Activated CD8-positive, alpha-beta memory T cell treated with anti-CD3 and anti-CD28 coated beads, Interleukin-2, amount 10 ng/mL, durations not matched to agents 7 days and 5 days (primary cell): Measurements from ENCODE around the gene BSPRY. TPM values are rescaled to one million over a fixed set of nuclear protein-coding genes. Genes with fewer than 3 reads are reported as not detected.
"Not testable (repeated sequence)": the region's sequence is repeated elsewhere in the genome, so short reads cannot be mapped to it uniquely, and the experiment has no call there.

Experiments used
- ATAC-seq: fragments of 150-1000 bp; cut with Tn5 transposase; one replicate; pipeline ENCODE4 v1.10.0; 2021; ENCODE audit warnings: moderate library complexity
- CTCF ChIA-PET: fragments of 350-600 bp; sonication (Branson Sonifier 250); formaldehyde crosslinking; loops from one replicate; lab custom pipeline; 2021; ENCODE audit warnings: antibody characterized with exemption; lab: Charles Lee
- DNase-seq: peaks from one replicate; pipeline ENCODE4 v3.0.0-alpha.2; 2020
- H3K27ac Mint-ChIP-seq: one replicate; pipeline ENCODE4 v1.8.0; 2021; ENCODE audit warnings: mild to moderate bottlenecking, mixed read lengths
- H3K27me3 Mint-ChIP-seq: one replicate; pipeline ENCODE4 v1.8.0; 2021; ENCODE audit warnings: mixed read lengths
- H3K36me3 Mint-ChIP-seq: one replicate; pipeline ENCODE4 v1.8.0; 2021; ENCODE audit warnings: mild to moderate bottlenecking, mixed read lengths
- H3K4me1 Mint-ChIP-seq: one replicate; pipeline ENCODE4 v1.8.0; 2021; ENCODE audit warnings: mixed read lengths
- H3K4me3 Mint-ChIP-seq: one replicate; pipeline ENCODE4 v1.8.0; 2021; ENCODE audit warnings: mild to moderate bottlenecking, moderate library complexity, mixed read lengths
- H3K9me3 Mint-ChIP-seq: one replicate; pipeline ENCODE4 v1.8.0; 2022; ENCODE audit warnings: low read depth, mixed read lengths
- total RNA-seq, 2 experiments: library from RNA; stranded (reverse); gene quantifications; one replicate each; pipeline ENCODE4 v1.2.3, GENCODE V29; 2021

Gene BSPRY
- total RNA-seq, 2 experiments from 2014 or later, result 6.0 to 7.2 TPM

- H3K9me3 Mint-ChIP-seq, H3K4me3 Mint-ChIP-seq, ATAC-seq, CTCF ChIA-PET, H3K36me3 Mint-ChIP-seq, H3K27ac Mint-ChIP-seq, H3K27me3 Mint-ChIP-seq, DNase-seq: not testable (repeated sequence)
- H3K4me1 Mint-ChIP-seq, result peaks cover 15% of the 10 kb centered on the region
Observed at GRCh38 chr9:113379094-113379828, 29.9 kb downstream of the BSPRY start.

DNA sequence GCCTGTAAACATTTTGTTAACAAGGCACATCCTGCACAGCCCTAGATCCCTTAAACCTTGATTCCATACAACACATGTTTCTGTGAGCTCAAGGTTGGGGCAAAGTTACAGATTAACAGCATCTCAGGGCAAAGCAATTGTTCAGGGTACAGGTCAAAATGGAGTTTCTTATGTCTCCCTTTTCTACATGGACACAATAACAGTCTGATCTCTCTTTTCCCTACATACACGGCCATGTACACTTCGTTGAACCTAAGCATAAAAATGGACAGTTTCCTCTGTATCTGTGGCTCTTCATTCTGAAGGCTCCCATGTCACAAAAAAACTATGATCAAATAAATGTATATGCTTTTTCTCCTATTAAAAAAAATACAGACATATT is 30.5 kb downstream of the BSPRY start:
- H3K27ac Mint-ChIP-seq, H3K4me3 Mint-ChIP-seq, ATAC-seq, CTCF ChIA-PET, H3K9me3 Mint-ChIP-seq, DNase-seq, H3K36me3 Mint-ChIP-seq, H3K27me3 Mint-ChIP-seq: not testable (repeated sequence)
- peaks cover 15% of the 10 kb centered on the region for H3K4me1 Mint-ChIP-seq

- no peak for ATAC-seq
- no peak overlapping the region for H3K4me3 Mint-ChIP-seq
- peaks cover 5% of the 10 kb centered on the region for H3K4me1 Mint-ChIP-seq
- H3K36me3 Mint-ChIP-seq, result no peaks in the 10 kb centered on the region
- H3K9me3 Mint-ChIP-seq, result no peaks in the 10 kb centered on the region
- CTCF ChIA-PET, result no interaction called here
- H3K27ac Mint-ChIP-seq, result no peak overlapping the region
- H3K27me3 Mint-ChIP-seq, result no peaks in the 10 kb centered on the region
- DNase-seq, result no peak
Observed at GRCh38 chr9:113380869-113381378, 31.6 kb downstream of the BSPRY start.

DNA sequence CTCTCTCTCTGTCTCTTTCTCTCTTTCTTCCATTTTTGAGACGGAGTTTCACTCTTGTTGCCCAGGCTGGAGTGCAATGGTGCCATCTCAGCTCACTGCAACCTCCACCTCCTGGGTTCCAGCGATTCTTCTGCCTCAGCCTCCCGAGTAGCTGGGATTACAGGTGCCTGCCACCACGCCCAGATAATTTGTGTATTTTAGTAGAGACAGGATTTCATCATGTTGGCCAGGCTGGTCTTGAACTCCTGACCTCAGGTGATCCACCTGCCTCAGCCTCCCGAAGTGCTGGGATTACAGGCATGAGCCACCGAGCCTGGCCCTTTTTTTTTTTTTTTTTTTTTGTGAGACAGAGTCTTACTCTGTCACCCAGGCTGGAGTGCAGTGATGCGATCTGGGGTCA is 32.1 kb downstream of the BSPRY start:
- H3K9me3 Mint-ChIP-seq, H3K4me3 Mint-ChIP-seq, H3K27me3 Mint-ChIP-seq, H3K4me1 Mint-ChIP-seq, H3K27ac Mint-ChIP-seq, H3K36me3 Mint-ChIP-seq, ATAC-seq, DNase-seq, CTCF ChIA-PET: not testable (repeated sequence)

DNA sequence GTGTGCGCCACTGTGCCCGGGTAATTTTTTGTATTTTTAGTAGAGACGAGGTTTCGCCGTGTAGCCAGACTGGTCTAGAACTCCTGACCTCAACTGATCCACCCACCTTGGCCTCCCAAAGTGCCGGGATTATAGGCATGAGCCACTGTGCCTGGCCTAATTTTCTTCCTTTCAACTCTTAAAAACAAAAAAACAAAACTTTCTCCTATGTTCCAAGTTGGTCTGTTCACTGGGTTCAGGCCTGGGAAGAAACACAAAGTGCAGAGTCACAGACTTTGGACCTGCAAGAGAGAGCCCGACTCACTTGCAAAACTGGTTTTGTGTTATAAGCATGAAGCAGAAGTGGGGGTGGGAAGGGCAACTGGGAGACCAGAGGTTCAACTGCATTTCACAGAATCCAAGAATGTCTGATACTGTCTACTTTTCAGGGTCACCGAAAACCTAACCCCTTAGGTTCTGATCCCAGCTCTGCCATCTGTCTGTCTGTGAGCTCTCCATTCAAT is 32.6 kb downstream of the BSPRY start:
- H3K27ac Mint-ChIP-seq, result no peak overlapping the region
- ATAC-seq (no peak), DNase-seq (no peak)
- H3K27me3 Mint-ChIP-seq, result no peaks in the 10 kb centered on the region
- no peak overlapping the region for H3K4me3 Mint-ChIP-seq
- H3K9me3 Mint-ChIP-seq, result no peaks in the 10 kb centered on the region
- CTCF ChIA-PET, result no interaction called here
- peaks cover 4% of the 10 kb centered on the region for H3K4me1 Mint-ChIP-seq
- H3K36me3 Mint-ChIP-seq, result peaks cover 2% of the 10 kb centered on the region

DNA sequence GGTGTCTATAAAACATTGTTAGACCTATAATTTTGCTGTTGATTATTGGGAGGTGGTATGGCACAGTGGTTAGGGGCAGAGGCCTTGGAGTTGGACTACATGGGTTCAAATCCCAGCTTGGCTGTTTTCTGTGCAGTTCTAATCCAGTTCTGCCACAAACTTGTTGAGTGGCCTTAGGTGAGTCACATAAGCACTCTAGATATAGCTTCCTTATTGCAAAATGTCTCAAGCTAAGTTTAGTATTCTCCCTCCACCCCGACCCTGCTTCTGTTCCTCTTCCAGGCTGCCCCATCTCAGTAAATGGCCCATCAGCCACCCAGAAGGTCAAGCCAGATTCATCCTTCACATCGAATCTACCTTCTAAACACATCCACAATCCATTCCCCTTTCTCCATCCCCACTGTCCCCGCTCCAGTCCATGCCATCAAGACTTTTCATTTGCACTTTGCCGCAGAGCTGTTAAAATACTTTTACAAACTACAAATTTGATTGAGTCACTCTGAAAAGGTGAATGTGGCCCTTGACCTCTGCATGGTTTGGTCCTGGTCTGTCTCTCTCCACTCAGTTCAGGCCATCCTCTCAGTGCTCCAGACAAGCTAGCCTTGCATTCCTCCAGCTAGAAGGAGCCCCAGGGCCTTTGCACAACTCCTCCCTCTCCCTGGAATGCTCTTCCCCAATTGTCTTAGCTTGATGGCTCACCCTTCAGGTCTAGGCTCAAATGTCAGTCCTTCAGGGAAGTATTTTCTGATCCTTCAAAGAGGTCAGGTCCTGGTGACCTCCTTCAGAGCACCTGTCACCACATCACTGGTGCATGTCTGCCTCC is 37.4 kb downstream of the BSPRY start:
- DNase-seq (no peak), ATAC-seq (no peak)
- Mint-ChIP-seq H3K4me1 (no peaks in the 10 kb centered on the region), H3K27me3 (no peaks in the 10 kb centered on the region), H3K4me3 (no peak overlapping the region), H3K9me3 (no peaks in the 10 kb centered on the region), H3K36me3 (peaks cover 7% of the 10 kb centered on the region), H3K27ac (no peak overlapping the region)
- CTCF ChIA-PET, result interaction anchor here (1.4 to 1.7 kb wide), 3 partner anchors 10 to 59 kb away, joined by 3 to 4 read pairs (median 3); no protein-coding TSS in a partner anchor

DNA sequence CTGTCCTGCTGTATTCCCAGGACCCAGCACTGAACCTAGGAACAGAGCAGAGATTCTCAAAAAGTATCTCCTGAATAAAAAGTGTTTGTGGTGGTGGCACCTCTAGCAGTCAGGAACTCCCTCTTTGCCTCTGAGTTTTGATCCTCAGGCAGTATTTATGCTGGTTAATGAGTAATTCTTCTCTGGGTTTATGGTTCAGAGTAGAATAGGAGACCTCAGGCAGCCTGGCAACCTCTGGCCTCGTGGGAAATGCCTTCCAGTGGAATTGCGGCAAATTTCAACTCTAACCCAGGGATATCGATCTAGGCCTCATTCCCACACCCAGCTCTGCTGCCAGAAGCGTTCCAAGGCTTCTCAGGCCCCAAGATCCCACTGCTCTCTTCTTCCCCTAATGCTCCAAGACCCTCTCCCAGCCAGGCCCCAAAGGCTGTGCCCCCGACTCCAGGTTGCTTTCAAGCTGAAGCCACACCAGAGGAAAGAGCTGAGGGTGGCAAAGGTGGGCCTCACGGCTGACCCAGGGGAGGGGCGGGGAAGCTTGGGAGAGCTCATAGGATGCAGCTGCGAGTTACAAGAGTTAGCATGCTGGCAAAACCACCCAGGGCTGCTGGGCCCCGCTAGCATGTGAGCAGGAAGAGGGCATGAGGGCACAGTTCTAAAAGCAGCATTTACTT is 38.4 kb downstream of the BSPRY start:
- H3K36me3 Mint-ChIP-seq, result peaks cover 9% of the 10 kb centered on the region
- ATAC-seq, result no peak
- no peak overlapping the region for H3K27ac Mint-ChIP-seq
- H3K4me3 Mint-ChIP-seq, result no peak overlapping the region
- no peaks in the 10 kb centered on the region for H3K27me3 Mint-ChIP-seq
- CTCF ChIA-PET, result interaction anchor here (1.7 kb wide), 1 partner anchor 14 kb away, joined by 3 read pairs; no protein-coding TSS in a partner anchor
- no peaks in the 10 kb centered on the region for H3K4me1 Mint-ChIP-seq
- no peak for DNase-seq
- H3K9me3 Mint-ChIP-seq, result no peaks in the 10 kb centered on the region

DNA sequence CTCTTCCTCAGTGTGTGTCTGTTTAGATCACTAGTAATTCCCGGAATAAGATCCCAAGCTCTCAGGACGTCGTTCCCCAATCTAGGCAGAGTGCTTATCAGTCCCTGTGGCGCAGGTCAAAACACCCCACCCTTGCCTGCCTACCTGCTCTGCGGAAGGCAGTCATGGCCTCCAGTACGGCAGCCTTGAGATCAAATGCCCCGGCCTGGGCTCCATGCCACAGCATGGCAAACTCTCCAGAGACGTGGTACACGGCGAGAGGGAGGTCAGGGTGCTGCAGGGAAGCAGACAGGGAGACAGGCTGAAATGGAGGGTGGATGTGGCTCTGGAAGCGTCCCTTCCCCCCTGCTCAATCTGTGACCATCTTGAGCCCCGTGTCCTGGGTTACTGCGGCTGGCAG is 39.5 kb downstream of the BSPRY start:
- ATAC-seq, result no peak
- Mint-ChIP-seq H3K4me1 (no peaks in the 10 kb centered on the region), H3K36me3 (peaks cover 9% of the 10 kb centered on the region), H3K27ac (no peak overlapping the region), H3K27me3 (no peaks in the 10 kb centered on the region), H3K4me3 (no peak overlapping the region), H3K9me3 (no peaks in the 10 kb centered on the region)
- no peak for DNase-seq
- CTCF ChIA-PET, result interaction anchor here (3.9 kb wide), 1 partner anchor 12 kb away, joined by 11 read pairs; the partner anchor contains the start of gene ALAD

- CTCF ChIA-PET, result interaction anchor here (3.9 kb wide), 1 partner anchor 12 kb away, joined by 11 read pairs; the partner anchor contains the start of gene ALAD
- Mint-ChIP-seq H3K27me3 (no peaks in the 10 kb centered on the region), H3K9me3 (no peaks in the 10 kb centered on the region), H3K4me1 (no peaks in the 10 kb centered on the region), H3K27ac (no peak overlapping the region), H3K4me3 (no peak overlapping the region), H3K36me3 (peaks cover 9% of the 10 kb centered on the region)
- no peak for DNase-seq
- no peak for ATAC-seq
Observed at GRCh38 chr9:113389451-113389850, 40.1 kb downstream of the BSPRY start.

DNA sequence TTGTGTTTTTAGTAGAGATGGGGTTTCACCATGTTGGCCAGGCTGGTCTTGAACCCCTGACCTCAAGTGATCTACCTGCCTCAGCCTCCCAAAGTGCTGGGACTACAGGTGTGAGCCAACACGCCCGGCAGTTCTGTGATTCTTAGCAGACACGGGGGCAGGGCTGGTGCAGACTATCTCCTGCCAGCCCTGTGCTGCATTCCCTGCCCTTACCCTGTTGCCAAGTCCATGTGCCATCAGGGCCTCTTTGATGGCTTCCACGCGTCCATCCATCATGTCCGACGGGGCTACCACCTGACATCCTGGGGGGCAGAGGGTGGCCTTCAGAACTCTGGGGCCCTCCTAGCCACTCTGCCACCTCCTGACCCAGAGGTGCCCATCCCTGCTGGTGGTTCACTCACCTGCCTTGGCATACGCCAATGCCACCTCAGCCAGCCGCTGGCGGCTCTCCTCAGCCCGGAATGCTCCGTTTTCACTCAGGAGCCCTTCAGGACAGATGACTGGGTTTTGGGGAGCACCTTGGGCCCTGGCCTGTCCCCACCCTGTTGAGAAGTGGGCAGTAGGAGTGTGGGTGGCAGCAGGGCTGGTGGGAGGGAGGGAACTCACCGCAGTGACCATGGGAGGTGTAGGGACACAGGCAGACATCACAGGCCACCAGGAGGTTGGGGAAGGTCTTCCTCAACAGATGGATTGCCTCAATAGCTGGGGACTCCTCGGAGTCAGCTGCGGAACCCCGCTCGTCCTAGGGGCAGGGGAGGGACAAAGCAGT is 41.0 kb downstream of the BSPRY start:
- no peak for DNase-seq
- Mint-ChIP-seq H3K27me3 (no peaks in the 10 kb centered on the region), H3K36me3 (peaks cover 9% of the 10 kb centered on the region), H3K4me1 (no peaks in the 10 kb centered on the region), H3K4me3 (no peak overlapping the region), H3K9me3 (no peaks in the 10 kb centered on the region), H3K27ac (no peak overlapping the region)
- no peak for ATAC-seq
- CTCF ChIA-PET, result interaction anchor here (3.9 kb wide), 1 partner anchor 11 kb away, joined by 11 read pairs; the partner anchor contains the start of gene ALAD

GRCh38 chr9:113391917-113392316 is 42.6 kb downstream of the BSPRY start:
- no peaks in the 10 kb centered on the region for H3K4me1 Mint-ChIP-seq
- H3K27ac Mint-ChIP-seq, result no peak overlapping the region
- H3K27me3 Mint-ChIP-seq, result no peaks in the 10 kb centered on the region
- H3K9me3 Mint-ChIP-seq, result no peaks in the 10 kb centered on the region
- no peak for DNase-seq
- ATAC-seq, result no peak
- H3K36me3 Mint-ChIP-seq, result peaks cover 7% of the 10 kb centered on the region
- H3K4me3 Mint-ChIP-seq, result no peak overlapping the region
- CTCF ChIA-PET, result interaction anchor here (3.9 kb wide), 1 partner anchor 9 kb away, joined by 11 read pairs; the partner anchor contains the start of gene ALAD

GRCh38 chr9:113393281-113393680 is 43.9 kb downstream of the BSPRY start:
- no peak overlapping the region for H3K4me3 Mint-ChIP-seq
- no peak for ATAC-seq
- H3K9me3 Mint-ChIP-seq, result no peaks in the 10 kb centered on the region
- H3K27ac Mint-ChIP-seq, result no peak overlapping the region
- CTCF ChIA-PET, result interaction anchor here (0.6 kb wide), 1 partner anchor 121 kb away, joined by 3 read pairs; no protein-coding TSS in a partner anchor
- no peaks in the 10 kb centered on the region for H3K27me3 Mint-ChIP-seq
- no peak for DNase-seq
- no peaks in the 10 kb centered on the region for H3K4me1 Mint-ChIP-seq
- H3K36me3 Mint-ChIP-seq, result peaks cover 7% of the 10 kb centered on the region
